CD4-positive, alpha-beta T cell (primary cell): ENCODE results near the gene MACROD2. TPM values are rescaled to one million over a fixed set of nuclear protein-coding genes. Genes with fewer than 3 reads are reported as not detected.

Experiments used
- ATAC-seq: fragments of 200-7000 bp; cut with Tn5 transposase; one replicate; pipeline ENCODE4 v1.10.0; 2022; ENCODE audit warnings: mild to moderate bottlenecking; ENCODE audit not compliant: poor library complexity
- CTCF ChIA-PET: fragments of 350-600 bp; sonication (Branson Sonifier 250); formaldehyde crosslinking; loops from one replicate; lab custom pipeline; 2021; ENCODE audit warnings: antibody characterized with exemption, inconsistent platforms; lab: Charles Lee
- POLR2A ChIA-PET: fragments of 350-600 bp; sonication (Branson Sonifier 250); formaldehyde crosslinking; loops from one replicate; lab custom pipeline; 2021; ENCODE audit warnings: antibody characterized with exemption, inconsistent platforms; lab: Charles Lee
- DNase-seq, 14 experiments: peaks; one replicate each; pipeline ENCODE4 v3.0.0-alpha.2; 2013 to 2020; ENCODE audit warnings: mixed read lengths in 2 of 14
- H3K27ac ChIP-seq, 2 donors: one replicate each; pipeline versions ENCODE4 v1.5.1 to v1.7.0; 2013; ENCODE audit warnings: low read length in 2 of 2, low read depth in 1 of 2, mild to moderate bottlenecking in 1 of 2
- H3K27me3 ChIP-seq, 2 experiments: 1 replicate in 1 of 2; 2 replicates in 1 of 2; pipeline versions ENCODE4 v1.6.1 to v1.7.0; 2013; ENCODE audit warnings: low read length in 2 of 2, control low read depth in 1 of 2, mild to moderate bottlenecking in 1 of 2, moderate library complexity in 1 of 2; ENCODE audit not compliant: insufficient read depth in 2 of 2, control insufficient read depth in 1 of 2
- H3K36me3 ChIP-seq: one replicate; pipeline ENCODE4 v1.6.1; 2013; ENCODE audit warnings: low read length, control low read depth; ENCODE audit not compliant: insufficient read depth
- H3K4me1 ChIP-seq: one replicate; pipeline ENCODE4 v1.6.1; 2013; ENCODE audit warnings: low read length, control low read depth; ENCODE audit not compliant: insufficient read depth
- H3K4me3 ChIP-seq: one replicate; pipeline ENCODE4 v1.5.1; 2013; ENCODE audit warnings: mild to moderate bottlenecking, low read length, moderate library complexity
- H3K9me3 ChIP-seq, 2 experiments: 1 replicate in 1 of 2; 2 replicates in 1 of 2; pipeline versions ENCODE4 v1.6.1 to v1.7.0; 2013; ENCODE audit warnings: low read length in 2 of 2, mild to moderate bottlenecking in 2 of 2, control low read depth in 1 of 2, moderate library complexity in 1 of 2; ENCODE audit not compliant: control insufficient read depth in 1 of 2, insufficient read depth in 1 of 2
- H3K27ac Mint-ChIP-seq: one replicate; pipeline ENCODE4 v1.8.0; 2020; ENCODE audit warnings: mixed read lengths
- H3K27me3 Mint-ChIP-seq: one replicate; pipeline ENCODE4 v1.8.0; 2021; ENCODE audit warnings: mixed read lengths
- H3K36me3 Mint-ChIP-seq: one replicate; pipeline ENCODE4 v1.8.0; 2021; ENCODE audit warnings: low read depth, mixed read lengths
- H3K4me1 Mint-ChIP-seq: one replicate; pipeline ENCODE4 v1.8.0; 2021; ENCODE audit warnings: low read depth, mixed read lengths
- H3K4me3 Mint-ChIP-seq: one replicate; pipeline ENCODE4 v1.8.0; 2020; ENCODE audit warnings: mild to moderate bottlenecking, mixed read lengths
- H3K9me3 Mint-ChIP-seq: one replicate; pipeline ENCODE4 v1.8.0; 2020; ENCODE audit warnings: mixed read lengths
- CTCF ChIP-seq: fragments of 200-600 bp; IDR thresholded peaks from one replicate; pipeline ENCODE4 v1.8.0; 2022; ENCODE audit warnings: antibody characterized with exemption, mild to moderate bottlenecking
- intact Hi-C, 2 experiments: fragments of 100-400 bp; cut with DNase I in 1 of 2; cut with micrococcal nuclease in 1 of 2; formaldehyde crosslinking; loops; one replicate each; pipeline versions ENCODE4 v1.15.1 to v1.9.0; 2023 to 2025; cut with DNase I, micrococcal nuclease
- total RNA-seq, 174 experiments: library from RNA in 2 of 174; stranded (reverse) in 2 of 174; gene quantifications; one replicate each; pipeline ENCODE4 v1.2.3 and lab custom pipeline; 2021 to 2026

MACROD2 gene
- total RNA-seq, 2 experiments from 2014 or later, result not detected

DNA sequence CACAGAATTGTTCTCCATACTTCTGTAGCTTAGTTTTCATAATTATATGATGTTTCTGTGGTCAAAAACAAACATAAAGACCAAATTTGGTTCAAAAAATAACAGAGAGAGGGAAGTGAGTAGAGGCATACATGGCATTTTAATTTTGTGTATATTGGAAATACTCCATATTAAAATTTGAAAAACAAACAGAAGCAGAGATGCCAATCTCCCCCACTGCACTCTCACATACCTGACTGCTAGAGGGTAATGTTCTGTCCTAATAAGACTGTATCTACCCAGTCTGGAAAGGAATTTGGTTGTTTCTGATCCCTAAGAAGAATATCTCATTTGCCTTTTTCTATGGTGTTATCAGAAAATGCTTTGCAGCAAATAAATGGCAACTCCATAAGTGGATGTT, 1301.1 kb downstream of the MACROD2 start:
- ChIA-PET POLR2A (no interaction called here), CTCF (no interaction called here)
- ATAC-seq (no peak), DNase-seq (no peak)
- H3K27ac ChIP-seq, result no peak overlapping the region
- peaks cover 0 to 4% of the 10 kb centered on the region in 2 experiments for H3K9me3 ChIP-seq
- intact Hi-C loops, result no loop called here
- no peaks in the 10 kb centered on the region for H3K27me3 Mint-ChIP-seq
- H3K36me3 Mint-ChIP-seq, result no peaks in the 10 kb centered on the region
- H3K4me3 Mint-ChIP-seq, result no peak overlapping the region
- H3K27ac Mint-ChIP-seq, result no peak overlapping the region
- H3K4me3 ChIP-seq, result no peak overlapping the region
- H3K36me3 ChIP-seq, result no peaks in the 10 kb centered on the region
- no peaks in the 10 kb centered on the region for H3K27me3 ChIP-seq
- H3K4me1 ChIP-seq, result no peaks in the 10 kb centered on the region
- no peak for TF ChIP-seq CTCF
- H3K4me1 Mint-ChIP-seq, result no peaks in the 10 kb centered on the region
- H3K9me3 Mint-ChIP-seq, result peaks cover 2% of the 10 kb centered on the region

DNA sequence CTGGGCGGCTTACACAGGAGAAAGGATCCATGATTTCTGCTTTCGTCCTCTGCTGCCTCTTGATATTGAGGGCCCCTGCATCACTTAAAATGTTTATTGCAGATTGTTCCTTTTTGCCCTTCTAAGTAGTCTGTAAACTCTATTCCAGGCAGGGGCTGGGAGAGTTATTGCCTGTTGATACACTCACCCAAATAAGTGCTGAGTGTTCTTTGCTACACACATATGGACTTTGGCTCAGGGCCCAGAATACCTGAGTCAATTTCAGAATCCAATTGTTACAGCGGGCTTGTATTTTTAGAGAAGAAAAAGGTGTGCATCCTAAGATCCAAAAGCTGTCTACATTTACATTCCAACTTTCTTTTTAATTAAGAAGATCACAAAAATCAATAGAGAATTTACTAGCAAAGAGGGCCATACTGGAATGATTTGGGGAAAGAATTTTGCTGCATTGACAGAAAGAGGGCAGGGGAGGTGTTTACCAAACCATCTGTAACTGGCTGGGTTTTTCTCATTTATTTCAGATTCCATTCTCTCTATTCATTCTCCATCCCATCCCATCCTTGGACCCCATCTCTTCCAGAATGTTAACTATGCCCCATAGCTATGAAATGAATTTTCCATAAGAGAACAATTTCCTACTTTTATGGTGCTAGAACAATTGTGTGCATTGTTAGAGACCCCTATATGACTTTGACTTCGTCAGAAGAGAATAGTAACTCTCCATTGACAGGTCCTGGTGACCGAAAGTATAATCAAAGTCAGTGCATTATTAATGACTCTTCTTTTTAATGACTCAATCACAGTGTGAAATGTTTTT, 1302.0 kb downstream of the MACROD2 start:
- H3K9me3 ChIP-seq, result peaks cover 0 to 7% of the 10 kb centered on the region in 2 experiments
- H3K4me1 ChIP-seq, result no peaks in the 10 kb centered on the region
- intact Hi-C loops, result no loop called here
- Mint-ChIP-seq H3K27me3 (no peaks in the 10 kb centered on the region), H3K27ac (no peak overlapping the region), H3K36me3 (no peaks in the 10 kb centered on the region), H3K4me1 (no peaks in the 10 kb centered on the region), H3K4me3 (no peak overlapping the region), H3K9me3 (peaks cover 6% of the 10 kb centered on the region)
- DNase-seq (no peak), ATAC-seq (no peak)
- CTCF ChIA-PET, result no interaction called here
- TF ChIP-seq CTCF, result no peak
- POLR2A ChIA-PET, result no interaction called here
- H3K36me3 ChIP-seq, result no peaks in the 10 kb centered on the region
- no peak overlapping the region for H3K27ac ChIP-seq
- H3K27me3 ChIP-seq, result no peaks in the 10 kb centered on the region
- no peak overlapping the region for H3K4me3 ChIP-seq

GRCh38 chr20:15302075-15302474, 1306.8 kb downstream of the MACROD2 start:
- no peaks in the 10 kb centered on the region for H3K36me3 Mint-ChIP-seq
- no peaks in the 10 kb centered on the region for H3K36me3 ChIP-seq
- peaks cover 0 to 3% of the 10 kb centered on the region in 2 experiments for H3K9me3 ChIP-seq
- no peaks in the 10 kb centered on the region for H3K27me3 Mint-ChIP-seq
- no peaks in the 10 kb centered on the region for H3K4me1 Mint-ChIP-seq
- no peaks in the 10 kb centered on the region for H3K27me3 ChIP-seq
- ATAC-seq (no peak), DNase-seq (no peak)
- H3K4me3 ChIP-seq, result no peak overlapping the region
- TF ChIP-seq CTCF, result no peak
- CTCF ChIA-PET, result no interaction called here
- intact Hi-C loops, result no loop called here
- H3K4me1 ChIP-seq, result no peaks in the 10 kb centered on the region
- H3K4me3 Mint-ChIP-seq, result no peak overlapping the region
- peaks cover 10% of the 10 kb centered on the region for H3K9me3 Mint-ChIP-seq
- no peak overlapping the region for H3K27ac ChIP-seq
- POLR2A ChIA-PET, result no interaction called here
- no peak overlapping the region for H3K27ac Mint-ChIP-seq
